HEK293 (cell line): Measurements from ENCODE around the gene SMAD9.

ENCODE experiments used
- CTCF ChIA-PET: fragments of 350-600 bp; formaldehyde crosslinking; extraction: SDS; loops from one replicate; lab custom pipeline; 2021; ENCODE audit warnings: antibody characterized with exemption; lab: Yijun Ruan, JAX
- POLR2A ChIA-PET: fragments of 300-600 bp; formaldehyde crosslinking; extraction: SDS; loops from one replicate; lab custom pipeline; 2020; ENCODE audit warnings: antibody characterized with exemption, inconsistent platforms; lab: Yijun Ruan, JAX
- H3K27ac ChIP-seq: fragments of 200-500 bp; sonication (Bioruptor generic); 2 replicates; pipeline ENCODE4 v1.5.1; 2014; ENCODE audit warnings: low read depth, low read length, control low read depth, inconsistent platforms; ENCODE audit errors: extremely low read depth
- H3K36me3 ChIP-seq, 2 experiments: fragments of 200-500 bp in 1 of 2; sonication (Bioruptor generic) in 1 of 2; 1 replicate in 1 of 2; 2 replicates in 1 of 2; pipeline ENCODE4 v1.5.1; 2014 to 2017; ENCODE audit warnings: inconsistent platforms in 2 of 2, low read length in 2 of 2; ENCODE audit not compliant: control insufficient read depth in 2 of 2, insufficient read depth in 1 of 2
- H3K4me1 ChIP-seq: fragments of 200-500 bp; sonication (Bioruptor generic); 2 replicates; pipeline ENCODE4 v1.5.1; 2014; ENCODE audit warnings: mild to moderate bottlenecking, low read length, inconsistent platforms; ENCODE audit not compliant: control insufficient read depth, insufficient read depth
- H3K4me3 ChIP-seq: 2 replicates; pipeline ENCODE4 v1.5.1; 2011; ENCODE audit warnings: low read depth, mild to moderate bottlenecking, control low read depth, low read length, moderate library complexity
- H3K9me3 ChIP-seq: fragments of 200-500 bp; sonication (Bioruptor generic); 2 replicates; pipeline ENCODE4 v1.5.1; 2014; ENCODE audit warnings: low read depth, low read length, inconsistent platforms; ENCODE audit not compliant: control insufficient read depth, insufficient read depth
- BCL11A ChIP-seq: fragments of 450-650 bp; formaldehyde crosslinking; IDR thresholded peaks from 2 replicates; pipeline ENCODE4 v1.5.1; 2016; ENCODE audit warnings: low read depth, missing biosample characterization, missing genetic modification characterization
- GFI1B ChIP-seq: fragments of 450-650 bp; formaldehyde crosslinking; IDR thresholded peaks from 2 replicates; pipeline ENCODE4 v1.5.1; 2016; ENCODE audit warnings: missing biosample characterization, missing genetic modification characterization
- KLF1 ChIP-seq: fragments of 450-650 bp; formaldehyde crosslinking; IDR thresholded peaks from 2 replicates; pipeline ENCODE4 v1.5.1; 2016; ENCODE audit warnings: missing biosample characterization, missing genetic modification characterization
- ZNF133 ChIP-seq: fragments of 450-650 bp; formaldehyde crosslinking; IDR thresholded peaks from 2 replicates; pipeline ENCODE4 v1.5.1; 2016; ENCODE audit warnings: missing biosample characterization, missing genetic modification characterization
- ZNF221 ChIP-seq: fragments of 450-650 bp; formaldehyde crosslinking; IDR thresholded peaks from 2 replicates; pipeline ENCODE4 v1.5.1; 2017; ENCODE audit warnings: missing biosample characterization, missing genetic modification characterization, borderline replicate concordance
- ZNF223 ChIP-seq: fragments of 450-650 bp; formaldehyde crosslinking; IDR thresholded peaks from 2 replicates; pipeline ENCODE4 v1.5.1; 2016; ENCODE audit warnings: missing biosample characterization, missing genetic modification characterization
- ZNF274 ChIP-seq, 2 experiments: fragments of 200-500 bp in 1 of 2; fragments of 450-650 bp in 1 of 2; sonication (Bioruptor generic) in 1 of 2; formaldehyde crosslinking in 1 of 2; IDR thresholded peaks; 2 replicates each; pipeline versions ENCODE4 v1.5.1 to v1.6.1; 2014 to 2016; ENCODE audit warnings: borderline replicate concordance in 1 of 2, inconsistent platforms in 1 of 2, low read length in 1 of 2, missing biosample characterization in 1 of 2, missing genetic modification characterization in 1 of 2
- ZNF302 ChIP-seq: fragments of 450-650 bp; formaldehyde crosslinking; IDR thresholded peaks from 2 replicates; pipeline ENCODE4 v1.5.1; 2016; ENCODE audit warnings: missing biosample characterization, missing genetic modification characterization, low read depth
- ZNF37A ChIP-seq: fragments of 450-650 bp; IDR thresholded peaks from 2 replicates; pipeline ENCODE4 v1.5.1; 2018; ENCODE audit warnings: missing biosample characterization, missing genetic modification characterization
- ZNF391 ChIP-seq: fragments of 450-650 bp; formaldehyde crosslinking; IDR thresholded peaks from 2 replicates; pipeline ENCODE4 v1.5.1; 2016; ENCODE audit warnings: low read depth, missing biosample characterization, missing genetic modification characterization, borderline replicate concordance
- ZNF394 ChIP-seq: fragments of 450-650 bp; formaldehyde crosslinking; IDR thresholded peaks from 2 replicates; pipeline ENCODE4 v1.5.1; 2016; ENCODE audit warnings: missing biosample characterization, missing genetic modification characterization, mild to moderate bottlenecking, moderate library complexity, borderline replicate concordance
- ZNF433 ChIP-seq: fragments of 450-650 bp; formaldehyde crosslinking; IDR thresholded peaks from 2 replicates; pipeline ENCODE4 v1.5.1; 2016; ENCODE audit warnings: missing biosample characterization, missing genetic modification characterization, low read depth
- ZNF548 ChIP-seq: fragments of 450-650 bp; formaldehyde crosslinking; IDR thresholded peaks from 2 replicates; pipeline ENCODE4 v1.5.1; 2016; ENCODE audit warnings: missing biosample characterization, missing genetic modification characterization
- ZNF600 ChIP-seq: fragments of 450-650 bp; formaldehyde crosslinking; IDR thresholded peaks from 2 replicates; pipeline ENCODE4 v1.5.1; 2016; ENCODE audit warnings: missing biosample characterization, missing genetic modification characterization
- ZNF629 ChIP-seq: fragments of 450-650 bp; formaldehyde crosslinking; IDR thresholded peaks from 2 replicates; pipeline ENCODE4 v1.5.1; 2017; ENCODE audit warnings: missing biosample characterization, missing genetic modification characterization
- ZNF768 ChIP-seq: fragments of 450-650 bp; formaldehyde crosslinking; IDR thresholded peaks from 2 replicates; pipeline ENCODE4 v1.5.1; 2018; ENCODE audit warnings: missing biosample characterization, mild to moderate bottlenecking, missing genetic modification characterization
- ZSCAN16 ChIP-seq: fragments of 450-650 bp; formaldehyde crosslinking; IDR thresholded peaks from 2 replicates; pipeline ENCODE4 v1.5.1; 2016; ENCODE audit warnings: missing biosample characterization, missing genetic modification characterization
- TF ChIP-seq, protein P1 (sequence below): fragments of 450-650 bp; formaldehyde crosslinking; IDR thresholded peaks from 2 replicates; pipeline ENCODE4 v1.5.1; 2016; ENCODE audit warnings: missing biosample characterization, missing genetic modification characterization
- TF ChIP-seq, protein P2 (sequence below): fragments of 450-650 bp; formaldehyde crosslinking; IDR thresholded peaks from 2 replicates; pipeline ENCODE4 v1.5.0; 2017; ENCODE audit warnings: missing biosample characterization, missing genetic modification characterization, borderline replicate concordance
- TF ChIP-seq, protein P3 (sequence below): fragments of 450-650 bp; formaldehyde crosslinking; IDR thresholded peaks from 2 replicates; pipeline ENCODE4 v1.5.1; 2017; ENCODE audit warnings: missing biosample characterization, missing genetic modification characterization
- TF ChIP-seq, protein P4 (sequence below): fragments of 450-650 bp; formaldehyde crosslinking; IDR thresholded peaks from 2 replicates; pipeline ENCODE4 v1.5.1; 2016; ENCODE audit warnings: missing biosample characterization, missing genetic modification characterization
- TF ChIP-seq, protein P5 (sequence below): fragments of 450-650 bp; formaldehyde crosslinking; IDR thresholded peaks from 2 replicates; pipeline ENCODE4 v1.5.1; 2017; ENCODE audit warnings: missing biosample characterization, mild to moderate bottlenecking, missing genetic modification characterization, moderate library complexity
- TF ChIP-seq, protein P6 (sequence below): fragments of 450-650 bp; formaldehyde crosslinking; IDR thresholded peaks from 2 replicates; pipeline ENCODE4 v1.5.1; 2016; ENCODE audit warnings: missing biosample characterization, missing genetic modification characterization, low read depth
- TF ChIP-seq, protein P7 (sequence below): fragments of 450-650 bp; formaldehyde crosslinking; IDR thresholded peaks from 2 replicates; pipeline ENCODE4 v1.5.1; 2016; ENCODE audit warnings: missing biosample characterization, missing genetic modification characterization
- TF ChIP-seq, protein P8 (sequence below): fragments of 450-650 bp; formaldehyde crosslinking; IDR thresholded peaks from 2 replicates; pipeline ENCODE4 v1.5.1; 2017; ENCODE audit warnings: missing biosample characterization, missing genetic modification characterization

The SMAD9 gene

DNA sequence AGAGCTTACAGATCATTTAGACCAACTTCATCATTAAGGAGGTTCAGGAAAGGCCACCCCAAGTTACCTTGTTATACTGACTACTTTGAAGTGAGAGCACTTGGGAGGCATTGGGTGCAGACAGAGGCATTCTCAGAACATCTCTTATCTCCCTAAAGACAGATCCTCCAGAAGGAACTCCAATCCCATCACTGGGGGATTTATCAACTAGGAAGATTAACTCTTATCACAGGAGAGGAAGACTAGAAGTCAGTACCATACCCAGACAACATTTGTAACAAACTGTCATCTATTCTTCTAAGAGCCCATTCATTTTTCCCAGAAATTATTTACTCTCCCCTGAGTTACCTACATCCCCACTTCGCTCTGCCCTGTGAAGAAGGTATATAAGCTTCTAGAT, 106.8 kb downstream of the SMAD9 start (continued):
- TF ChIP-seq ZNF768, result no peak
- TF ChIP-seq ZNF394 (tag by site-specific recombination), result no peak
- no peak for TF ChIP-seq ZNF274 (IDR thresholded peaks at IDR 0.05; ENCODE audit: low read length)
- TF ChIP-seq ZNF274 (tag by site-specific recombination; IDR thresholded peaks at IDR 0.05; ENCODE audit: borderline replicate concordance), result no peak
- TF ChIP-seq, protein P1, sequence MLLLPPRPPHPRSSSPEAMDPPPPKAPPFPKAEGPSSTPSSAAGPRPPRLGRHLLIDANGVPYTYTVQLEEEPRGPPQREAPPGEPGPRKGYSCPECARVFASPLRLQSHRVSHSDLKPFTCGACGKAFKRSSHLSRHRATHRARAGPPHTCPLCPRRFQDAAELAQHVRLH (tag by site-specific recombination), result no peak
- TF ChIP-seq ZSCAN16, result no peak
- no peak for TF ChIP-seq ZNF221 (tag by site-specific recombination)
- TF ChIP-seq, protein P2, sequence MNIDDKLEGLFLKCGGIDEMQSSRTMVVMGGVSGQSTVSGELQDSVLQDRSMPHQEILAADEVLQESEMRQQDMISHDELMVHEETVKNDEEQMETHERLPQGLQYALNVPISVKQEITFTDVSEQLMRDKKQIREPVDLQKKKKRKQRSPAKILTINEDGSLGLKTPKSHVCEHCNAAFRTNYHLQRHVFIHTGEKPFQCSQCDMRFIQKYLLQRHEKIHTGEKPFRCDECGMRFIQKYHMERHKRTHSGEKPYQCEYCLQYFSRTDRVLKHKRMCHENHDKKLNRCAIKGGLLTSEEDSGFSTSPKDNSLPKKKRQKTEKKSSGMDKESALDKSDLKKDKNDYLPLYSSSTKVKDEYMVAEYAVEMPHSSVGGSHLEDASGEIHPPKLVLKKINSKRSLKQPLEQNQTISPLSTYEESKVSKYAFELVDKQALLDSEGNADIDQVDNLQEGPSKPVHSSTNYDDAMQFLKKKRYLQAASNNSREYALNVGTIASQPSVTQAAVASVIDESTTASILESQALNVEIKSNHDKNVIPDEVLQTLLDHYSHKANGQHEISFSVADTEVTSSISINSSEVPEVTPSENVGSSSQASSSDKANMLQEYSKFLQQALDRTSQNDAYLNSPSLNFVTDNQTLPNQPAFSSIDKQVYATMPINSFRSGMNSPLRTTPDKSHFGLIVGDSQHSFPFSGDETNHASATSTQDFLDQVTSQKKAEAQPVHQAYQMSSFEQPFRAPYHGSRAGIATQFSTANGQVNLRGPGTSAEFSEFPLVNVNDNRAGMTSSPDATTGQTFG (tag by site-specific recombination), result no peak
- TF ChIP-seq, protein P3, sequence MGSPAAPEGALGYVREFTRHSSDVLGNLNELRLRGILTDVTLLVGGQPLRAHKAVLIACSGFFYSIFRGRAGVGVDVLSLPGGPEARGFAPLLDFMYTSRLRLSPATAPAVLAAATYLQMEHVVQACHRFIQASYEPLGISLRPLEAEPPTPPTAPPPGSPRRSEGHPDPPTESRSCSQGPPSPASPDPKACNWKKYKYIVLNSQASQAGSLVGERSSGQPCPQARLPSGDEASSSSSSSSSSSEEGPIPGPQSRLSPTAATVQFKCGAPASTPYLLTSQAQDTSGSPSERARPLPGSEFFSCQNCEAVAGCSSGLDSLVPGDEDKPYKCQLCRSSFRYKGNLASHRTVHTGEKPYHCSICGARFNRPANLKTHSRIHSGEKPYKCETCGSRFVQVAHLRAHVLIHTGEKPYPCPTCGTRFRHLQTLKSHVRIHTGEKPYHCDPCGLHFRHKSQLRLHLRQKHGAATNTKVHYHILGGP (tag by site-specific recombination), result no peak
- TF ChIP-seq, protein P4, sequence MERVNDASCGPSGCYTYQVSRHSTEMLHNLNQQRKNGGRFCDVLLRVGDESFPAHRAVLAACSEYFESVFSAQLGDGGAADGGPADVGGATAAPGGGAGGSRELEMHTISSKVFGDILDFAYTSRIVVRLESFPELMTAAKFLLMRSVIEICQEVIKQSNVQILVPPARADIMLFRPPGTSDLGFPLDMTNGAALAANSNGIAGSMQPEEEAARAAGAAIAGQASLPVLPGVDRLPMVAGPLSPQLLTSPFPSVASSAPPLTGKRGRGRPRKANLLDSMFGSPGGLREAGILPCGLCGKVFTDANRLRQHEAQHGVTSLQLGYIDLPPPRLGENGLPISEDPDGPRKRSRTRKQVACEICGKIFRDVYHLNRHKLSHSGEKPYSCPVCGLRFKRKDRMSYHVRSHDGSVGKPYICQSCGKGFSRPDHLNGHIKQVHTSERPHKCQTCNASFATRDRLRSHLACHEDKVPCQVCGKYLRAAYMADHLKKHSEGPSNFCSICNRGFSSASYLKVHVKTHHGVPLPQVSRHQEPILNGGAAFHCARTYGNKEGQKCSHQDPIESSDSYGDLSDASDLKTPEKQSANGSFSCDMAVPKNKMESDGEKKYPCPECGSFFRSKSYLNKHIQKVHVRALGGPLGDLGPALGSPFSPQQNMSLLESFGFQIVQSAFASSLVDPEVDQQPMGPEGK (tag by site-specific recombination), result no peak

DNA sequence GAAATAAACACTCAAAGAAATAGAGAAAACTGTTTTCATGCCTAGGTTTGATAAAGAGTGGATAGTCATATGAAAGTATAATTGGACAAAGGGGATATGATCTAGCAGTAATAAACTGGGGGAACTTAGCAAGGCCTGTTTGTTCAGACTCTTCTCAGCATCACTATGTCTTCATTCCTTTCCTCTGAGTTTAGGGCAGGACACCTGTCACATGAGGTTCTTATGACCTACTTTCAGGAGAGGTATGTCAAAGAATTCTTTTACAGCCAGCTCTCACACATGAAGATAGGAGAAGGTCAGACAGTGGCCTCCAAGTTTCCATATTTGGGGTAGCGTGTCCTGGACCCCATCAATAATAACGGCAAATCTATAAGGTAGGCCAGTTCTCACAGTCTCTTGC, 112.4 kb downstream of the SMAD9 start:
- H3K36me3 ChIP-seq, result no peaks in the 10 kb centered on the region
- H3K9me3 ChIP-seq, result no peaks in the 10 kb centered on the region
- POLR2A ChIA-PET, result no interaction called here
- H3K4me1 ChIP-seq, result no peaks in the 10 kb centered on the region
- H3K4me3 ChIP-seq, result no peak overlapping the region
- H3K27ac ChIP-seq, result no peak overlapping the region
- CTCF ChIA-PET, result no interaction called here
- TF ChIP-seq, protein P5, sequence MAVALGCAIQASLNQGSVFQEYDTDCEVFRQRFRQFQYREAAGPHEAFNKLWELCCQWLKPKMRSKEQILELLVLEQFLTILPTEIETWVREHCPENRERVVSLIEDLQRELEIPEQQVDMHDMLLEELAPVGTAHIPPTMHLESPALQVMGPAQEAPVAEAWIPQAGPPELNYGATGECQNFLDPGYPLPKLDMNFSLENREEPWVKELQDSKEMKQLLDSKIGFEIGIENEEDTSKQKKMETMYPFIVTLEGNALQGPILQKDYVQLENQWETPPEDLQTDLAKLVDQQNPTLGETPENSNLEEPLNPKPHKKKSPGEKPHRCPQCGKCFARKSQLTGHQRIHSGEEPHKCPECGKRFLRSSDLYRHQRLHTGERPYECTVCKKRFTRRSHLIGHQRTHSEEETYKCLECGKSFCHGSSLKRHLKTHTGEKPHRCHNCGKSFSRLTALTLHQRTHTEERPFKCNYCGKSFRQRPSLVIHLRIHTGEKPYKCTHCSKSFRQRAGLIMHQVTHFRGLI, result no peak
- TF ChIP-seq GFI1B (tag by site-specific recombination), result no peak
- no peak for TF ChIP-seq BCL11A
- TF ChIP-seq ZNF391 (tag by site-specific recombination), result no peak
- TF ChIP-seq ZNF600 (tag by site-specific recombination), result no peak
- no peak for TF ChIP-seq KLF1
- no peak for TF ChIP-seq ZNF433
- TF ChIP-seq ZNF37A, result no peak
- TF ChIP-seq, protein P6, sequence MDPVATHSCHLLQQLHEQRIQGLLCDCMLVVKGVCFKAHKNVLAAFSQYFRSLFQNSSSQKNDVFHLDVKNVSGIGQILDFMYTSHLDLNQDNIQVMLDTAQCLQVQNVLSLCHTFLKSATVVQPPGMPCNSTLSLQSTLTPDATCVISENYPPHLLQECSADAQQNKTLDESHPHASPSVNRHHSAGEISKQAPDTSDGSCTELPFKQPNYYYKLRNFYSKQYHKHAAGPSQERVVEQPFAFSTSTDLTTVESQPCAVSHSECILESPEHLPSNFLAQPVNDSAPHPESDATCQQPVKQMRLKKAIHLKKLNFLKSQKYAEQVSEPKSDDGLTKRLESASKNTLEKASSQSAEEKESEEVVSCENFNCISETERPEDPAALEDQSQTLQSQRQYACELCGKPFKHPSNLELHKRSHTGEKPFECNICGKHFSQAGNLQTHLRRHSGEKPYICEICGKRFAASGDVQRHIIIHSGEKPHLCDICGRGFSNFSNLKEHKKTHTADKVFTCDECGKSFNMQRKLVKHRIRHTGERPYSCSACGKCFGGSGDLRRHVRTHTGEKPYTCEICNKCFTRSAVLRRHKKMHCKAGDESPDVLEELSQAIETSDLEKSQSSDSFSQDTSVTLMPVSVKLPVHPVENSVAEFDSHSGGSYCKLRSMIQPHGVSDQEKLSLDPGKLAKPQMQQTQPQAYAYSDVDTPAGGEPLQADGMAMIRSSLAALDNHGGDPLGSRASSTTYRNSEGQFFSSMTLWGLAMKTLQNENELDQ, result no peak
- no peak for TF ChIP-seq ZNF133 (tag by site-specific recombination)
- TF ChIP-seq ZNF302 (tag by site-specific recombination), result no peak
- no peak for TF ChIP-seq ZNF629 (tag by site-specific recombination)
- TF ChIP-seq ZNF548 (tag by site-specific recombination), result no peak
- TF ChIP-seq, protein P7, sequence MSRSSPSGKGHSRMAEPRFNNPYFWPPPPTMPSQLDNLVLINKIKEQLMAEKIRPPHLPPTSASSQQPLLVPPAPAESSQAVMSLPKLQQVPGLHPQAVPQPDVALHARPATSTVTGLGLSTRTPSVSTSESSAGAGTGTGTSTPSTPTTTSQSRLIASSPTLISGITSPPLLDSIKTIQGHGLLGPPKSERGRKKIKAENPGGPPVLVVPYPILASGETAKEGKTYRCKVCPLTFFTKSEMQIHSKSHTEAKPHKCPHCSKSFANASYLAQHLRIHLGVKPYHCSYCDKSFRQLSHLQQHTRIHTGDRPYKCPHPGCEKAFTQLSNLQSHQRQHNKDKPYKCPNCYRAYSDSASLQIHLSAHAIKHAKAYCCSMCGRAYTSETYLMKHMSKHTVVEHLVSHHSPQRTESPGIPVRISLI, result no peak
- TF ChIP-seq ZNF223 (tag by site-specific recombination), result no peak
- TF ChIP-seq, protein P8, sequence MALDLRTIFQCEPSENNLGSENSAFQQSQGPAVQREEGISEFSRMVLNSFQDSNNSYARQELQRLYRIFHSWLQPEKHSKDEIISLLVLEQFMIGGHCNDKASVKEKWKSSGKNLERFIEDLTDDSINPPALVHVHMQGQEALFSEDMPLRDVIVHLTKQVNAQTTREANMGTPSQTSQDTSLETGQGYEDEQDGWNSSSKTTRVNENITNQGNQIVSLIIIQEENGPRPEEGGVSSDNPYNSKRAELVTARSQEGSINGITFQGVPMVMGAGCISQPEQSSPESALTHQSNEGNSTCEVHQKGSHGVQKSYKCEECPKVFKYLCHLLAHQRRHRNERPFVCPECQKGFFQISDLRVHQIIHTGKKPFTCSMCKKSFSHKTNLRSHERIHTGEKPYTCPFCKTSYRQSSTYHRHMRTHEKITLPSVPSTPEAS, result no peak
